Colon (tissue), 2 donors: Measurements from ENCODE around the gene KIAA1217.
"Not testable (repeated sequence)": the region's sequence is repeated elsewhere in the genome, so short reads cannot be mapped to it uniquely, and the experiment has no call there.

Source experiments
- FAIRE-seq: peaks from 2 replicates; lab custom pipeline; 2012; peaks lifted over from hg19 to GRCh38; lab: Jason Lieb, UNC
- donor health status: control.
- donor health status: control.

Gene KIAA1217

GRCh38 chr10:24442641-24443174, 233.8 kb downstream of the KIAA1217 start:
- not testable (repeated sequence) for FAIRE-seq

GRCh38 chr10:24444337-24444736, 235.4 kb downstream of the KIAA1217 start:
- FAIRE-seq: no peak

- not testable (repeated sequence) for FAIRE-seq
These were observed 237.0 kb downstream of the KIAA1217 start for GRCh38 chr10:24445958-24446357.

GRCh38 chr10:24446739-24447138, 237.8 kb downstream of the KIAA1217 start:
- no peak for FAIRE-seq

- FAIRE-seq: no peak
These were observed 239.5 kb downstream of the KIAA1217 start for GRCh38 chr10:24448351-24448999.

GRCh38 chr10:24449321-24449740, 240.4 kb downstream of the KIAA1217 start:
- no peak for FAIRE-seq

- FAIRE-seq: no peak
These were observed 240.9 kb downstream of the KIAA1217 start for GRCh38 chr10:24449769-24450310.

GRCh38 chr10:24451325-24451820, 242.4 kb downstream of the KIAA1217 start:
- no peak for FAIRE-seq

- no peak for FAIRE-seq
These were observed 243.1 kb downstream of the KIAA1217 start for GRCh38 chr10:24452030-24452429.

- no peak for FAIRE-seq
These were observed 244.5 kb downstream of the KIAA1217 start for GRCh38 chr10:24453404-24453830.

GRCh38 chr10:24453973-24454372, 245.0 kb downstream of the KIAA1217 start:
- FAIRE-seq: no peak

- no peak for FAIRE-seq
These were observed 246.5 kb downstream of the KIAA1217 start for GRCh38 chr10:24455447-24455846.

GRCh38 chr10:24456322-24456721, 247.4 kb downstream of the KIAA1217 start:
- no peak for FAIRE-seq

GRCh38 chr10:24457661-24458318, 248.9 kb downstream of the KIAA1217 start:
- FAIRE-seq: no peak

GRCh38 chr10:24459836-24460235, 250.9 kb downstream of the KIAA1217 start:
- FAIRE-seq: no peak

- FAIRE-seq: no peak
These were observed 253.4 kb downstream of the KIAA1217 start for GRCh38 chr10:24462291-24462813.

- no peak for FAIRE-seq
These were observed 254.1 kb downstream of the KIAA1217 start for GRCh38 chr10:24462889-24463552.

- no peak for FAIRE-seq
These were observed 254.9 kb downstream of the KIAA1217 start for GRCh38 chr10:24463611-24464426.

GRCh38 chr10:24465124-24465874, 256.4 kb downstream of the KIAA1217 start:
- no peak for FAIRE-seq
